CD1c-positive myeloid dendritic cell (primary cell): ENCODE results near the gene OR6B1.
"Not testable (repeated sequence)": the region's sequence is repeated elsewhere in the genome, so short reads cannot be mapped to it uniquely, and the experiment has no call there.

ENCODE experiments used
- DNase-seq: peaks from one replicate; pipeline ENCODE4 v3.0.0-alpha.2; 2016; ENCODE audit errors: extremely low spot score

Gene OR6B1

DNA sequence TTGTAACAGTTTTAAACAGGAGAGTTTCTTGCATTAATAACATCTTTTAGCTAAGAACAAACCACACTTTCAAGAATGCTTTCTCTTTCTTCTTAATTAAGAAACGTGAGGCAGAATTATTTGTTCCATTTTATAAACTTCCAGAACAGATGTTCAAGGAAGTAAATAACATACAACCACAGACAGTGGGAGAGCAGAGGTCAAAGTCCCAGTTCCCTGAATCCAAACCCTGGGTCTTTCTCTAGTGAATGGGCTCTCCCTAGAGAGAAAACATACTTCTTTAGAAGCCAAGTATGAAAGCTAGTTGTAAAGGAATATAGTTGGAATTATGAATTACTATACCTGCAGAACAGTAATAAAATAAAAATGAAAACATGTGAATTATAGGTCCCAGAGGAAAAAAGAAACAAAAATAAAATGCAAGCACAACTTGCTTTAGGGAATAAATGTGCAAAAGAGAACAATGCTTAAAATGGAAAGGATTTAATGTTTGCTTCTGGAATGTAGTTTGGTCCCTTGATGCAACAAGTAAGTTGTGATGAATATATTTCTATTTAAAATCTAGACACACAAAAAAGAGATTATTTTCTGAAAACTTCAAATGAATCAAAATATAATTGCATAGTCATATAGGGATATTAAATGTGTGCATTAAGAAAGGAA lies 6.0 kb downstream of the OR6B1 start:
- no peak for DNase-seq

DNA sequence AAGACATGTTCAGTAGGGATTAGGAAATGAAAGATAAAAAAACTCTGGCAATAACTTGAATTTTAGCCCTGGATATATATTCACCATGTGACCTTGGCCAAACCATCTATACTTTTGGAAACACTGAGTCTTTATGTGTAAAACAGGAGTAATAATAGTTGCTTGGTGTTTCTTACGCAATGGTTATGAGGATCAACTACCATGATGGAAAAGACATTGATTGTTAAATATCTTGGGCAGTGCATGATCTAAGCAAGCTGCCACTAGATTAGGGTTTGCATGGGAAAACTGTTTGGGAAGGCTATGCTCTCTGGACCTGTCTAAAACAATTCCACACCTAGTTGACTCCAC lies 6.5 kb downstream of the OR6B1 start:
- no peak for DNase-seq

DNA sequence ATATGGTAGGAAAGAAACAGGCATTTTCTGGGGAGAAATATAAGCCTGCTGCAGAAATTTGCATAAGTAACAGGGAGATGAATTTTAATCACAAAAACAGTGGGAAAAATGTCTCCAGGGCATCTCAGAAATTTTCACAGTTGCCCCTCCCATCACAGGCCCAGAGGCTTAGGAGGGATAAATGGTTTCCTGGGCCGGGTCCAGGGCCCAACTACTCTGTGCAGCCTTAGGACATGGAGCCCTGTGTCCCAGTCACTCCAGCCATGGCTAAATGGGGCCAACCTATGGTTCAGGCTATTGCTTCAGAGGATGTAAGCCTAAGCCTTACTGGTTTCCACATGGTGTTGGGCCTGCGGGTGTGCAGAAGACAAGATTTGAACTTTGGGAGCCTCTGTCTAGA lies 9.2 kb downstream of the OR6B1 start:
- DNase-seq, result no peak

DNA sequence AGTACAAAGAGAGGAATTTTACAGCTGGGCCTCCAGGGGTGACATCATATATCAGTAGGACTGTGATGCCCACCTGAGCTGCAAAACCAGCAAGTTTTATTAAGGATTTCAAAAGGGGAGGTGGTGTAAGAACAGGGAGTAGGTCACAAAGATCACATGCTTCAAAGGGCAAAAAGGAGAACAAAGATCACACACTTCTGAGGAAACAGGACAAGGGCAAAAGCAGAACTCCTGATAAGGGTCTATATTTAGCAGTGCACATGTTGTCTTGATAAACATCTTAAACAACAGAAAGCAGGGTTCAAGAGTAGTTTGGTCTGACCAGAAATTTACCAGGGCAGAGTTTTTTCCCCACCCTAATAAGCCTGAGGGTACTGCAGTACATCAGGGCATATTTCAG lies 9.9 kb downstream of the OR6B1 start:
- DNase-seq, result peak; percentile 51

DNA sequence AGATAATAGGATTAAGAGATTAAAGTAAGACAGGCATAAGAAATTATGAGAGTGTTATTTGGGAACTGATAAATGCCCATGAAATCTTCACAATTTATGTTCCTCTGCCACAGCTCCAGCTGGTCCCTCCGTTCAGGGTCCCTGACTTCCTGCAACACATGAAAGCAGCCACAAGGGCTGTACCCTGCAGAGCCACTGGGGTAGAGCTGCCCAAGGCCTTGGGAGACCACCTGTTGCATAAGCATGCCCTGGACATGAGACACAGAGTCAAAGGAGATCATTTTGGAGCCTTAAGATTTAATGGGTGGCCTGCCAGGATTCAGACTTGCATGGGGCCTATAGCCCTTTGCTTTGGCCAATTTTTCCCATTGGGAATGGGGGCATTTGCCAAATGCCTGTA lies 10.7 kb downstream of the OR6B1 start:
- DNase-seq, result not testable (repeated sequence)

DNA sequence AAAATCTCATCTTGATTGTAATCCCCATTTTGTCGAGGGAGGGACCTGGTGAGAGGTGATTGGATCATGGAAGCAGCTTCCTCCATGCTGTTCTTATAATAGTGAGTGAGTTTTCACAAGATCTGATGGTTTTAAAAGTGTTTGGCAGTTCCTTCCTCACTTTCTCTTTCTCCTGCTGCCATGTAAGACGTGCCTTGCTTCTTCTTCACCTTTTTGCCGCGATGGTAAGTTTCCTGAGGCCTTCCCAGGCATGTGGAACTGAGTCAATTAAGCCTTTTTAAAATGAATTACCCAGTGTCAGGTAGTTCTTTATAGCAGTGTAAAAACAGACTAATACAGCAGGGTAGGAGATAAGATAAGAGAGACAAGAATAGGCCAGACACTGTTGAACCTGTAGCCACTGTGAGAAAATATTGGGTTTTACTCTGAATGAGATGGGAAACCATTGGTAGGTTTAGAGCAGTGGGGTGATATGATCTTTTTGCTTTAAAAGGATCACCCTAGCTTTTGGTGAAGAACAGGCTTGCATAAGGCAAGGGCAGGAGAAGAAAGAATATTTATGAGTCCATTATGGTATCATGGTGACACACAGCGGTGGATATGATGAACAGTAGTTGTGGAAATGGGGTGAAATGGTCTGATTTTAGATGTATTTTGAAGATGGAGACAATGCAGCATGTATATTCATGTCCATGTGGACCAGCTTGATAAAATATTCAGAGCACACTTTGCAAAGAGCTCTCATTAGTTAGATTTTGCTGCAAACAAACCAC lies 11.5 kb downstream of the OR6B1 start:
- DNase-seq, result no peak

DNA sequence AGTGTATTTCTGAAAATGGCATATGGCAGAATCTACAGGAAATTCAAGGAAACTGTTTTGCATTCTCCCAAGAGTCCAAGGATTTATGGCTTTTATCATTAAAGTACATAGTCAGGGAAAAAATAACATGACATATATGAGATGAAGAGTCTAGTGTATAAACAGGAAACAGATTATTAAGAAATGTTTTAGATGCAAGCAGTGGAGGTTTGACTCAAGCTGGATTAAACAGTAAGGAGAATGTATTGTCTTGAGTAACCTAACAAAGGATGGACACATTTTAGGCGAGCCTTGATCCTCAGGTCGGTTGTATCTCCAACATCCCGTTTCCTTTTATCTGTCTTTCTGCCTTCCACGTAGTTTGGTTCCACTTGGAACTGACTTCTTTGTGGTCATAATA lies 17.9 kb downstream of the OR6B1 start:
- DNase-seq, result no peak

DNA sequence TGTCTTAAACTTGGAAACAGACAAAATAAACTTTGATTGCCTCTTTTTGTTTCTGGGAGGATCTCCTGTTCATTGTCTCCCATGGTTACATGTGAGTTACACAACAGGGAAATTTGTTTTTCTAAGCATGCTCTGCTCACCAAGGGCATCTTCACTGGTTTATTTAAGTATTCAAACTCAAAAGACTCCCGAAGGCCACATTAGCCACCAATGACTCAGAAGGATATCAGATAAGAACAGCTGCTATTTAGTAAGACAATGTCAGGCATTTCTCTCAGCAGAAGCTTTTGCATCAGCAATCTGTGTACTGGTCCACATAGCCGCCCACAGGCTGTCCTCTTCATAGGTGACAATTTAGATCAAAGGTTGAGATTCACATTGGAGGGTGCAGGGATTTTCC lies 19.3 kb downstream of the OR6B1 start:
- no peak for DNase-seq

DNA sequence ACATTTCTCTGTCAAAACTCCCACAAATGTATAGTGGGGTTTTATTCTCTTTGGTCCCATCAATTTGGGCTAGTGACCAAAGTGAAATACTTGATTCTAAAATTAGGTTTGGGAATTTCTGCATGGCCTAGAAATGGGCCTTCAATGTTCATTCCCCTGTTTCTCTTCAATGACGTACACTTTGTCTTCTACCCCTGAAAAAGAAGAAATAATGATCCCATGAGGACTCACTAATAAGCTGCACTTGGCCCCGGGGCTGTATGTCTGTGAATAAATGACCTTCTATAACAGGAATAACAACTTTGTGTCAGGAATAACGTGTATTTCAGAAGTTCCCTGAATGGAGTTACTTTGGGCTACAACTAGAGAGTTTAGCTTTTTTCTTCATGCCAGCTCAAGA lies 20.2 kb downstream of the OR6B1 start:
- DNase-seq, result no peak

DNA sequence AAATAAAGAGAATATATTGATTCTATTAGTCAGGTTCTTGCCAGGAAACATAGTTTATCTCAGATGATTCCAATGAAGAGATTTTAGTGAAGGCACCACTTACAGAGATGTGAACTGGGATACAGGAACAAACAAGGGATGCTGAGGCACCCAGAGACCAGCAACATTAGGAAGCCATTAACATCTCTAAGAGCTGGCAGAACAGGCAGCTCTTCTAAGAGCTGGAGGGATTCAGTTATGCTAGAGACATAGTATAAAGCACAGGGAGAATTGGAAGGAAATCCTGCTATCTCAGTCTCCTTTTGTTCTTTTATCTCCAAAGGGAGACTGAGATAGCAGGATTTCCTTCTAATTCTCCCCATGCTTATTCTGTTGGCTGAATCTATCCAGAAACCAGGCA lies 22.0 kb downstream of the OR6B1 start:
- DNase-seq, result no peak

DNA sequence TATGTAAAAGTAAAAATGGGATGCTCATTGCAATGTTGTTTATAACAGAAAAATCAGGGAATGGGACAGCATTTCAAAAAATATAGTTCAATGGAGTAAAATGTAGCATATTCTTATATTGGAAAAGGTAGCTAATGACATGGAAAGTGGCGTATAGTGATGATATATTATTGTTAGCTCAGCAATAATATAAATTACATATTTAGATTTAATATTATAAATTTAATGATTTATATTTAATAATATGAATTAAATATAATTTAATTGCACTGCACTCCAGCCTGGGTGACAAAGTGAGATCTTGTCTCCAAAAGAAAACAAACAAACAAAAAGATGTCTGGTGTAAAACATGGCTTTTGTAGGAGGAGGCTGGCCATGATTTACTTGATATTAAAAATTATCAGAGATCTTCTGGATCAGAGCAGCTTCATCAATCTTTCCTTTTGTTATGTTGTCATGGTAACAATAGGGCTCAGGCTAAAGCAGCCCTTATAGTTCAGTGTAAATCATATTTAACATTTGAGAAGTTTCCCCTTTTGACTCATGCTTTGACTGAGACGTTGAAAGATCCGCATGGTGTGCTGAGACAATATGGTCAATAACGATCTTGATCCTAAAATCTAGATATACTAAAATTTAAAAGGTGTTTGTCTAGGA lies 23.2 kb downstream of the OR6B1 start:
- no peak for DNase-seq

DNA sequence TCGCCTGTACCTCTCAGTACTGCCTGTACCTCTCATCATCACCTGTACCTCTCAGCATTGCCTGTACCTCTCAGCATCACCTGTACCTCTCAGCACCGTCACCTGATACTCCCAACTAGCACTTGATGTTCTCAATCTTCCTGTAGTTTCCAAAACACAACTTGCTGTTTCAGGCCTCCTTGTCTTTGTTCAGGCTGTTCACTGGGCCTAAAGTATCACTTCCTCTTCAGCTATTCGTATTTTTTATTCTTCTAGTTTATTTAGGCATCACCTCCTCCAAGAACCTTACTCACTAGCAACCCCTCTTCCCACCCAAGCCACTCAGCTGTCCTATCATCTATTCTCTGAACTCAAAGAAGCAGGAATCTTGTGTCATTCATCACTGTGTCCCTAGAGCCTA lies 24.1 kb downstream of the OR6B1 start:
- DNase-seq, result no peak

DNA sequence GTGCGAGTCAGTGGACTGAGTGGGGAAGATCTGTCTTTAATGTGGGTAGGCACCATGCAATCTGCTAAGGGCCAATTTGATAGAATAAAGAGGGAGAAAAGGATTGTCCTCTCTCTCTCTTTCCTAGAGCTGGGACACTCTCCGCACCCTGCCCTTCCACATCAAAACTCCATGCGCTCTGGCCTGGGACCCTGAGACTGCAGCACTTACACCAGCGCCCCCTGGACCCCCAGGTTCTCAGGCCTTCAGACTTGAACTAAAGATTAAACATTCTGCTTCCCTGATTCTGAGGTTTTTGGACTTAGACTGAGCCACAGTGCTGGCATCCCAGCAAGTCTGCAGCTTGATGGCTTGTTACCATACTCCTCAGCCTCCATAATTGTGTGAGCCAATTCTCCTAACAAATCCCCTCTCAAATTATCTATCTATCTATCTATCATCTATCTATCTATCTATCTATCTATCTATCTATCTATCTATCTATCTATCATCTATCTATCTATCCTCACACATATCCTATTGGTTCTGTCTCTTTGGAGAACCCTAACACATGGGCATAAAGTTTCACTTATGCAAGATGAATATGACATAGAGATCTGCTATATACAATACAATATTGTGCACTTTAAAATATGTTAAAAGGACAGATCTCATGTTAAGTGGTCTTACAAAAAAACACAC lies 26.2 kb downstream of the OR6B1 start:
- no peak for DNase-seq

DNA sequence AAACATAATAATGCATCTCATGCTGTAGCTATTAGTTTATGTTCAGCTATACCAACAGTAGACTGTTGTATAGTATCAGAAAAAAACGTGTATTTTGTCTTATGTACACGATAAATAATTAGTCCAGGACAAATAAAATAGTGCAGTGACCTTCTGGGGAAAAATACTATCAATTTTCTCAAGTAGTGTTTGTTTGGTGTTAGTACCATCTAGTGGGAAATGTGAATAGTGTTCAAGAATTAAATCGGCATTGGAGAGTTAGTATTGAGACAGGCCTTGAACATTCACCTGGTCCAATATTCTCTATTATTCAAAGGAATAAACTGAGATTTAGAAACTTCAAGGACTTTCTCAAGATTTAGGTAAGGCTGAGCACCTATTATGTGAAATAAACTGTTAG lies 26.9 kb downstream of the OR6B1 start:
- no peak for DNase-seq

DNA sequence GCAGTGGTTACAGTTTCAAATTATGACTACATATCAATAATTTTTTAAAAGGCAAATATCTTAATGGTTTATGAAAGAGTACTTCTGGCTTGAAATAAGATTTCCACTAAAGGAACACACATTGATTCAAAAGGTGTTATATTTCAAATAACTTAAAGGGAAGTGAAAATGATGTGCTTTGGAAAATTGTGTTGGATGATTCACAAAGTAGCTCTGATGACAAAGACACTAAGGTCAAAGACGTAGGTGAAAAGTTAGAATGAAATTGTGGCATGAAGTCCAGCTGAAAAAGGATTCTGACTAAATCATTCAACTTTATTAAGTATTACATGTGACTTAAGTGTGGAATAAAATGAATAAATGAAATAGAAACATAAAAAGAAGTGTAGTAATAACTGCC lies 27.9 kb downstream of the OR6B1 start:
- peak; percentile 21 for DNase-seq

DNA sequence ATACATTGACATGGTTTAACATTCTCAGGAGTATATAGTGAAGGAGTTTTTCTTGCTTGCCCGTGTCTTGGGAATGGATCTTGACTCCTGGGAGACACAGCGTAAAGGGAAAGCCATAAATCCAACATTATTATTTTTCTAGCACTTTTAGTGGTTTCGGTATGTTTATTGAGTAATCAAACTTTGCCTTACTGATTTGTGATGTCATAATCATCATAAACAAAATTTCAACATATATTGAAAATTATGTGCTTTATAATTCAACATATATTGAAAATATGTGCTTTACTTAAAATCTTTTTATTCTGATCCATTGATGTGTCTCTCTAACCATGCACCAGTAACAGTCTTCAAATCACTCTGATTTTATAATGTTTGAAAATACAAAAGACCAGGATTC lies 28.4 kb downstream of the OR6B1 start:
- DNase-seq, result no peak

DNA sequence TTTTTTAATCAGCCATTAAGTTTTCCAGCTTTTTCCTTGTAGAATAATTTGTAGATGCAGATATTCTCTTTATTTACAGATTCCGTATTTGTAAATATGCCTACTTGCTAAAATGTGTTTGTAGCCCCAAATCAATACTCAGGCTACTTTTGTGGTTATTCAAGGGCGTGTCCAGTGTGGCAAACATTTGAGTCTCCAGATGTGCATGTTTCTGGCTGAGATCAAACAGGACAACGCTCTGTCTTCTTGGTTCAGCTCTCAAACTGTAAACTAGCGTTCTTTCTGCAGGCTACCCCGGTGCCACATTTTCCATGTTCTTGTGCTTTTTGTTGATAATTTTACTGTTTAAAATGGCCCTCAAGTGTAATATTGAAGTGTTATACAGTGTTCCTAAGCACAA lies 32.4 kb downstream of the OR6B1 start:
- no peak for DNase-seq

DNA sequence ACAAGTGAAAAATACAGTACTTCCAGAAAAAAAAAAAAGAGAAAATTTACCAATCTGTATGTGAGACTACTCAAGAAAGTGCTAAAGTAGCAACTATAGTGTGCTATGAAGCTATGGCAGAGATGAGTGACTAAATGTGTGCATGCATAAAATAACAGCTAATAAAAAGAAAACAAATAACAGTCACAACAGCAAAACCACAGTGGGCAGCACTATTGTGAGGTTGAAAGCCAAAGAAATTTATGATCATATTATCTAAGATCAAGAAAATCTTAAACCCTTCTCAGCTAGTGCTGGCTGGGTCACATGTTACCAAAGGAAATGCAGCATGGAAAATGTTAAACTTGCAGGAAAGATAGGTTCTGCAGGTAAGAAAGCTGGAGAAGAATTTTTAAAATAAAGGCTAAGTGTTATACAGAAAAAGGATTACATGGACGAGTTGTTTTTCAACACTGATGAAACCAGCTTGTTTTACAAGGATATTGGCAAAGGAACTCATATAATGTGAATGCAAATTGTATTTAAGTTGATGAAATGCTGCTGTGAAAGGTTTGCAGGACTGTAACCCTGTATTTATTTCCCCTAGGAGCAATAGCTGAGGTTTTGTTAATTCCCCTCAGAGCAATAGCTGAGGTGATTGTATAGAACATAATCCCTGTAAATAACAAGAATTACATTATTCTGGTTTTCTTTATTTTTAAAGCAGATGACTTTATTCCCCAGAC lies 33.0 kb downstream of the OR6B1 start:
- no peak for DNase-seq

DNA sequence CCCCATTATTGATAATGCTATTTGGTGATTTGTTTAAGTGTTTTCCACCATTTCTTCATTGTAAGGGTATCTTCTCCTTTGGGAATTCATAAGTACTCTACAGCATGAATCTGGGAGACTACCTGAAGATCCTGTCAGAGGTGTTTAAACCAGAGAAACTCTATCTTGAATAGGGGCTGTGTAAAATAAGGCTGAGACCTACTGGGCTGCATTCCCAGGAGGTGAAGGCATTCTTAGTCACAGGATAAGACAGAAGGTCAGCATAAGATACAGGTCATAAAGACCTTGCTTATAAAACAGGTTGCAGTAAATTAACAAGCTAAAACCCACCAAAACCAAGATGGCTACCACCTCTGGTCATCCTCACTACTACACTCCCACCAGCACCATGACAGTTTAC lies 35.3 kb downstream of the OR6B1 start:
- DNase-seq, result no peak

DNA sequence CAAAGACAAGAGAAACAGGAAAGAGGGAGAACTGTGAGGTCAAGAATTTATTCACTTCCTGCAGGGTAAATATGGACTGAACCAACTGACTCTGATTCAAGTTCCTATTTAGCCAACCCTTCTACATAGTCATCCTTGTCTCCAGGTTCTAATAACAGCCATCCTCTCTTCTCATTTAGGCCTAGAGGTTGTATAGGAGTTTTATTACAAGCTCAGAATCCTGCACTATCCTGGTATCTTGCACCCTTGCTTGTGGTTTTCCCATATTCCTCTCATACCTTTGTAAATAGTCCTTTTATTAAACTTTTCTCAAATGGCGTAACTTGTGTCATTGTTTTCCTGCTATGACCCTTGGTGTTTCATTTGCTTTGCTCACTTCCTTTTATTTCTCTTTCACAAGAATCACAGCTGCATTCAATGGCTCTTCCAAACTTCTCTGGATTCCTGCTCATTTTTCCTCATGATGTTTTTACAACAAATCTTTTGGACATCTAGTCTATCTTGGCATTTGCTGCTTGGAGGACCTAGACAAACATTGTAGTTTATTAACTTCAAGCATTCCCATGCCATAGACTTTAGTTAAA lies 36.3 kb downstream of the OR6B1 start:
- no peak for DNase-seq

DNA sequence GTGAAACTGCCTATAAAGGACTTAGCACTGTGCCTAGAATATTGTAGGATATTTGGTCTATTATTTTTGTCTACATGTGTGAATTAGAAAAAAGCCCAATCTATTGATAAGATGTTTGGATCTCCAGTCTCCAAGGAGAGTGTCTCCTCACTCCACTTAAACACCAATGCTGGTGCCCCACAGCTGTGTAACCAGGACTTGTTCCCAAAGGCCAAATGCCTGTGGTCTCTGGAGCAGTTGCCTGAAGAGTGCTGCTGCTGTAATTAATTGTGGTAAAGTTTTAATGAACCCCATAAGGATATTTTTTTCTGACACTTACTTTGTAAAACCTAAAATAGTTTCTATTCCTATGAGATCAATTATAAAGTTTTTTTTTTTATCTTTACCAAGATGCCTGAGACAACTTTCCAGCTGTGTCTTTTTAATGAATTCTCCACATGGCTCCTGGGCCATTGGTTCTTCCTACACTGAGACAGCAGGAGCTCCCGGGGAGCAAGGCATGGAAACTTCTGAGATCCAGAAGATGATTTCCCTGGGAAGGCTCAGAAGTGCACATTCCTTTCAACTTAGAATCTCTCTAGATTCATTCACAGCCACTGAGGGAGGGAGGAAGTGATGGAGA lies 37.4 kb downstream of the OR6B1 start:
- DNase-seq, result no peak
